Subcutaneous adipose tissue (tissue), 4 donors: ENCODE data around the gene SNX24. TPM values are rescaled to one million over a fixed set of nuclear protein-coding genes. Genes with fewer than 3 reads are reported as not detected.

Experiments used
- CTCF ChIP-seq: fragments of 450-650 bp; IDR thresholded peaks from one replicate; pipeline ENCODE4 v1.5.1; 2016; ENCODE audit warnings: low read depth, mild to moderate bottlenecking, control low read depth, antibody characterized with exemption, moderate library complexity
- total RNA-seq, 4 donors: library from RNA; depleted of rRNA; stranded (reverse); fragments of >200 nt; gene quantifications; one replicate each; pipeline ENCODE4 v1.1.0, GENCODE V29; 2016

The SNX24 gene
- total RNA-seq, 4 donors from 2014 or later, result 5.8 to 33.9 (median 28.8) TPM

DNA sequence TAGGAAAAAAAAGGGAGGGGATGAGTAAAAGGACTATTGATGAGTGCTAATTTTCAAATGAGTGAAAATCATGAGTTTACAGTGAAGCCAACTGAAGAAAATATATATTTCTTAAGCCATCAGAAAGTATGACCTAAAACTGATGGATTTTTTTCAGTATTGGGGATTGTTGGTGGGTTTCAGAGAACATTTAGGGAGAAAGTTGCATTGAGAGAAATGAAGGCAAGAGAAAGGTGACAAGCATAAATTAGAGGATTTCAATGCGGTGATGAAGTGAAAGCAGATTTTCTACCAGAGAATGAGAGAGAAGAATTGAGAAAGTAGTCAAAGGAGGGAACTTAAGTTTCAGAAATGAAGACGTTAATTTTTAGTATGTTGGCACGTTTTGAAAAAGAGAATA lies 8.5 kb upstream of the SNX24 start:
- TF ChIP-seq CTCF, result no peak

- no peak for TF ChIP-seq CTCF
Measured at GRCh38 chr5:122839731-122840130, 5.7 kb upstream of the SNX24 start.

GRCh38 chr5:122842016-122842580 lies 3.3 kb upstream of the SNX24 start:
- TF ChIP-seq CTCF, result no peak

GRCh38 chr5:122844136-122844909 lies 1.1 kb upstream of the SNX24 start:
- TF ChIP-seq CTCF, result no peak

DNA sequence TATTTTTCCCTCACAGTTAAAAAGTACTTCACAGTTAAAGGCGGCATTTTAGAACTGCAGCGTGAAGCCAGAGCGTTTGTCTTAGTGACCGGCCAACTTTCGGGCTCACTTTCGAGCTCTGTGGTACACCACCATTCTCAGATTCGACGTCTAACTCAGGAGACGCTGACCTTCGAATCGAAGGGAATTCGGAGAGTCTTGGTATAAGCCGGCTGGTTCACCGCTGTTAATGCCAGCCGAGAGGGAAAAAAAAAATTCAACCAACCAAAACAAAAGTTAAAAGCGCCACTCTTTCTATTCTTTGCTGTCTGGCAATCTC lies 544 bp upstream of the SNX24 start:
- no peak for TF ChIP-seq CTCF

DNA sequence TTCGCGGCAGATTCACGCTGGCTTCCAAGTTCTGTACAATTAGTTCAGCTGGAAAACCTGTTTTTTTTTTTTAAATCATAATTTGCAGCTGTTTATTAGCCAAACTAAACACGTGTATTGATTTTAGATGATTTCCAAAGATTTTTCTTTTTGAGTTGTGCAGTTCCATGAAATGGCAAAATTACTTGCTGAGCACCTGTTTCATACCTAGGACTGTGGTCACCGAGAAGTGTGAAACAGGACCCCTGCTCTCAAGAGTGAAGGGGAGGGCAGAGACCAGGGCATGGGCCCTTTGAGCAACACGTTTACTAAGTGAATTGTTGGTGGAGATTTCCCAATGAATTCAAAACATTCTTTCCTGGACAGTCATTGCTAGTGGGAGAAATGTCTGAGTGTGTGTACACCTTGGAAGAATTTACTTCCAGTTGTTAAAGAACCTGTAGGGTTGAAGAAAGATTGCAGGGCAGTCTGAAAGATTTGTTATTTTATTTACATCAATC lies 688 bp downstream of the SNX24 start:
- no peak for TF ChIP-seq CTCF

DNA sequence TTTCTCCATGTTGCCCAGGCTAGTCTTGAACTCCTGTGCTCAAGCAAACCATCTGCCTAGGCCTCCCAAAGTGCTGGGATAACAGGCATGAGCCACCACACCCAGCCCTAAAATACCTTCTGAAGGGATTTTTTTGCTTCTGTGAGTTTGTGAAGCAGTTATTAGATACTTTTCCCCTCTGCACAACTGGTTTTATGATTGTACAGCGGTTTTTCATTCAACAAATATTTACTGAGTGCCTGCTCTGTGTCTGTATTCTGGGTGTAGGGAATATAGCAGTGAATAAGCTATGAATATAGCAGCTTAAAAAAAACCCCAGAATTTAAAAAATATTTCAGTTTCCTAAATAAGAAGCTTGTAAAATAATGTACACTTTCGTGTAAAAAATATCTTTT lies 2.3 kb downstream of the SNX24 start:
- TF ChIP-seq CTCF, result no peak
